ENCODE data around the gene PIGS. TPM values are rescaled to one million over a fixed set of nuclear protein-coding genes. Genes with fewer than 3 reads are reported as not detected.

The PIGS gene
- 10 to 100 TPM; 33.5 to 38.7 TPM for total RNA-seq
- 10 to 100 TPM; 21.8 to 37.7 TPM for polyA plus RNA-seq
- long read RNA-seq, donor 1, transcript PIGS-206 (2 exons, 3,088 nt) = minor isoform, 7 of 200 reads
- long read RNA-seq, donor 1, transcript PIGS-203 (11 exons, 2,815 nt) = minor isoform, 16 of 200 reads
- long read RNA-seq, donor 1, transcript PIGS-202 (12 exons, 2,877 nt) = major isoform, 107 of 200 reads
- long read RNA-seq, donor 1, partial matches to known transcripts = 58 of 200 reads
- long read RNA-seq, donor 1, other reads (novel, unspliced or antisense) = 8 of 200 reads
- long read RNA-seq, donor 2, transcript PIGS-202 (12 exons, 2,877 nt) = major isoform, 15 of 35 reads
- long read RNA-seq, donor 2, partial matches to known transcripts = 11 of 35 reads
- long read RNA-seq, donor 2, other reads (novel, unspliced or antisense) = 4 of 35 reads

DNA sequence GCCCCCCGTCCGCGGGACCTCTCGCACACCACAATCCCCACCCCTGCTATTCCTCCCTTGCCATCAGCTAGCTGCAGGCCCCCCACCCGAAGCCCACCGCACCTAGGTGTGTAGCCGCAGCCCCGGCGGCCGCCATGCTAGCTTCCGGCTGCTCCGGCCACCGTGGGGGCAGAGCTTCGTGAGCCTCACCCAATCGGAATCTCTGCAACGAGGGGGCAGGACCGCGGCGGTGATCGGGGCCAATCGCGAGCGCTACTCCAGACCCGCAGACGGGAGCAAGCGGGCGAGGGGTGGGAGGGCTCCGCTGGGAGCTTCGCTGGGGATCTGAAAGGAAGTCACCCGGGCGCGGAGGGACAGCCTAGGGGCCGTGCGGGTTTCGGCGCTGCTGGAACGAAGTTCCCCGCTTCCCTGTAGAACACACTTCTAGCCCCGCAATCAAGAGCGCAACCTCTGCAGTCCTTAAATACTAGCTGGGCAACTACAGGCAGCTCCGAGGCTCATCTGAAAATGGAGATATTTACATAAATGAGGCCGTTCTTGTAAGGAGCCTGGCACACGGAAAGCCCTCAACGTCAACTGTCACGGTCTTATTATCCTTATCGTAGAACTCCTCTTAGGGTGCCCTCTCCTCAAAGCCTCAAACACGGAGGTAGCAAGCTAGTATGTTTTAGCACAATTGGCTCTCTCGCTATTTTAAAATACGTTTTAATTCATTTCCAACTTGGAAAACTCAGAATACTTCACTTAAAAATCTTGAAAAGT lies at the start of gene PIGS:
Gene PIGS (minus strand): TSS at position 164 of the 762 bp plus-strand sequence. CDS start 28 bp downstream, at position 136.
- no peaks in the 10 kb centered on the region for H3K36me3 ChIP-seq (ENCODE audit: control insufficient read depth in 1 of 2, insufficient read depth in 2 of 2, low read length in 1 of 2)
- no peaks in the 10 kb centered on the region for H3K27me3 ChIP-seq (ENCODE audit: control insufficient read depth in 1 of 2, insufficient read depth in 2 of 2, low read length in 1 of 2)
- peak within 1 kb of the TSS; percentile 37 to 39 for H3K27ac ChIP-seq (ENCODE audit: low read depth in 1 of 2, low read length in 2 of 2)
- peak within 1 kb of the TSS; percentile 83 to 85 for H3K4me3 ChIP-seq (ENCODE audit: low read length in 2 of 2)
- peak; percentile 97 to 98 for DNase-seq
- peak; percentile 98 for ATAC-seq (ENCODE audit: low FRiP score)
- 0 to 1% methylated on average over 47 to 49 of the region's 49 CpGs for WGBS, 2 donors
- intact Hi-C loops (cut with DNase I) = no loop called here
- H3K4me1 ChIP-seq (ENCODE audit: control insufficient read depth in 1 of 2, insufficient read depth in 2 of 2, low read length in 2 of 2) = no peaks in the 10 kb centered on the region
- H3K9me3 ChIP-seq (ENCODE audit: control insufficient read depth, low read length) = no peaks in the 10 kb centered on the region

DNA sequence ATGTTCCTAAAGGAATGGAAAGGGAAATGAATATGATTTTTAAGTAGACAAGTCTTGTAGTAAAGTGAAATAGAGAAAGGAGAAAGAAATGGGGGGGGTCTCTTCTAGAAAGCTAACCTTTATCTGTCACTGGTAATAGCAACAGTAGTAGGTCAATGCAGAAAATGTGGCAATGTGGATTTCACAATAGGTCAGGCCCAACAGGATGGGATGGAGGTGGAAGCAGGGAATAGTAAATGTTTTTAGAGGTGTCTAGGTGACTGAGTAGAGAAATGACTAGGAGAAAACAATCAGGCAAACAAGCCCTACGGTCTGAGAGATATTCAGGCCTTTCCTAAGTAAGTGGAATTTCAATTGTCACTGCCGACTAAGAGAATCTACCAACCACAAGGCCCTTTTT lies 48.7 kb upstream of the PIGS start:
- Histone ChIP-seq H3K36me3 (ENCODE audit: control insufficient read depth in 1 of 2, insufficient read depth in 2 of 2, low read length in 1 of 2) (peaks cover 27 to 37% of the 10 kb centered on the region in 2 donors), H3K27ac (ENCODE audit: low read depth in 1 of 2, low read length in 2 of 2) (no peak overlapping the region), H3K27me3 (ENCODE audit: control insufficient read depth in 1 of 2, insufficient read depth in 2 of 2, low read length in 1 of 2) (no peaks in the 10 kb centered on the region), H3K9me3 (ENCODE audit: control insufficient read depth, low read length) (no peaks in the 10 kb centered on the region), H3K4me1 (ENCODE audit: control insufficient read depth in 1 of 2, insufficient read depth in 2 of 2, low read length in 2 of 2) (no peaks in the 10 kb centered on the region), H3K4me3 (ENCODE audit: low read length in 2 of 2) (no peak overlapping the region)
- DNase-seq (no peak), ATAC-seq (ENCODE audit: low FRiP score) (no peak)
- intact Hi-C loops (cut with DNase I) = no loop called here
- 77 to 88% methylated on average over 2 of the region's 2 CpGs for WGBS, 2 donors

DNA sequence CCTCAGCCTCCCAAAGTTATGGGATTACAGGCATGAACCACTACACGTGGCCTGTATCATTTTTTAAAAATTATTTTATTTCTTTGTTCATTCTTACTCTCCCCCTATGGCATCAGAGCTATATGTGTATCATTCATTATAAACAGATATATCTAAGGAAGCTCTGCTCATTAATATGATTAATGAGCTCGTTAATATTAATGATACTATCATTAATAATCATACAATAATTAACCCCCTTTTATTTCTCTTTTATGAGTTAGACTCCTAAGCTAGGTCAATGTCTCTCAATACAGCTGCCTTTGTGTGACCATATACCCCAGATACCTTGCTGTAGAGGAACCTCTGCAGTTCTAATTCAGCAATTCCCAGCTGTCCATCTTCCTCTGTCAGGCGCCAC lies 47.1 kb upstream of the PIGS start:
- Histone ChIP-seq H3K27me3 (ENCODE audit: control insufficient read depth in 1 of 2, insufficient read depth in 2 of 2, low read length in 1 of 2) (no peaks in the 10 kb centered on the region), H3K27ac (ENCODE audit: low read depth in 1 of 2, low read length in 2 of 2) (no peak overlapping the region), H3K4me3 (ENCODE audit: low read length in 2 of 2) (no peak overlapping the region), H3K36me3 (ENCODE audit: control insufficient read depth in 1 of 2, insufficient read depth in 2 of 2, low read length in 1 of 2) (peaks cover 26 to 33% of the 10 kb centered on the region in 2 donors), H3K9me3 (ENCODE audit: control insufficient read depth, low read length) (no peaks in the 10 kb centered on the region), H3K4me1 (ENCODE audit: control insufficient read depth in 1 of 2, insufficient read depth in 2 of 2, low read length in 2 of 2) (no peaks in the 10 kb centered on the region)
- DNase-seq (no peak), ATAC-seq (ENCODE audit: low FRiP score) (no peak)
- WGBS, 2 donors = 90 to 94% methylated on average over 3 of the region's 3 CpGs
- intact Hi-C loops (cut with DNase I) = no loop called here

DNA sequence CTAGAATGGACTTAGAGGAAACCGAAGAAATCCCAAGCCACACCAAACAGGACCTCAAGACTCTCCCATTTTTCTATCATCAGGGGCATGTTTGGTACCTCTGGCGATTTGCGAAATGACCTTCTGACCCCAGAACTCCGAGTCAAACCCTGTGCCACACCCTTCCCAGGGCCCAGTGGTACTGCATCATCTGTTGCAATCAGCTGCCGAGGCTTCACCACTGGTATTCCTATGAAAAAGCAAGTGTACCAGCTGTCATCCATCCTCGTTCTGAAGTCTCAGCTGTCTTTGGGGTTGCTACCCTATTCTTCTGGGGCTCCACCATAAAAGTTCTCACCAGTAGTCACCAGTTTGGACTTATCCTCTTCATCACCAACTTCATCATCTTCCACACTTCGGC lies 45.0 kb upstream of the PIGS start:
- ATAC-seq (ENCODE audit: low FRiP score) = no peak
- WGBS, 2 donors = 79% methylated on average over 7 of the region's 7 CpGs

DNA sequence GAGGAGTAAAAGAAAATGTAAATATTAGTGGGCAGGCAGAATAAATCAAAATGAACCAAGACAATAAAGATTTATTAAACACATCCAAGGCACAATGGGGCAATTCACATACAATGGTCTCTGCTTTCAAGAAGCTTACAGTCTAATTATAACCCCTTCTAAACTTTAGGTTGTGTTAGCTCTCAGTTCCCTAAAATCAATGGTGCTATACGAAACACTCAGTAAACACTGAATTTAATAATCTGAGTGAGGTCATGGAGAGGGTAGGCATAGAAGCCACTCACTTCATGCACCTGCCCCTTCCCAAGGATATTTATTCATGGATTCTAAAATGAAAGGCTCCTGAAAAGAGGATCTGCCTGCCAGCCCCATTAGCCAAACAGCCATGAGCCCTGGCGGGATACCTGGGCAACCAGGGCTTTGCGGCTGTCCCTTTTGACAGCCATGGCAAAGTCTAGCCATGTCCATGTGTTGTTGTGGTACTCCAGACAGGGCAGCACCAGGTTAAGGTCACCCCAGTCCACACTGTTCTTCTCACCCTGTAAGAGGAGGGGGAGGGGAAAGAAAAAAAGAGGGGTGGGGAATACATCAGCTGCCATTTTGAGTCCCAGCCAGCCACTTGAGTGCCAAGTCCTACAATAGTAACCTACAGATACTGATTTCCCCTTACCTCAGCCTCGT lies 44.1 kb upstream of the PIGS start:
- Histone ChIP-seq H3K27me3 (ENCODE audit: control insufficient read depth in 1 of 2, insufficient read depth in 2 of 2, low read length in 1 of 2) (no peaks in the 10 kb centered on the region), H3K36me3 (ENCODE audit: control insufficient read depth in 1 of 2, insufficient read depth in 2 of 2, low read length in 1 of 2) (peaks cover 12 to 20% of the 10 kb centered on the region in 2 donors), H3K9me3 (ENCODE audit: control insufficient read depth, low read length) (no peaks in the 10 kb centered on the region), H3K27ac (ENCODE audit: low read depth in 1 of 2, low read length in 2 of 2) (no peak overlapping the region), H3K4me3 (ENCODE audit: low read length in 2 of 2) (no peak overlapping the region), H3K4me1 (ENCODE audit: control insufficient read depth in 1 of 2, insufficient read depth in 2 of 2, low read length in 2 of 2) (no peaks in the 10 kb centered on the region)
- DNase-seq (no peak), ATAC-seq (ENCODE audit: low FRiP score) (no peak)
- intact Hi-C loops (cut with DNase I) = no loop called here
- WGBS, 2 donors = 79 to 82% methylated on average over 4 of the region's 4 CpGs

More for the DNA sequence above, 45.0 kb upstream of the PIGS start:
- Histone ChIP-seq H3K36me3 (ENCODE audit: control insufficient read depth in 1 of 2, insufficient read depth in 2 of 2, low read length in 1 of 2) (peaks cover 21 to 24% of the 10 kb centered on the region in 2 donors), H3K4me1 (ENCODE audit: control insufficient read depth in 1 of 2, insufficient read depth in 2 of 2, low read length in 2 of 2) (no peaks in the 10 kb centered on the region), H3K9me3 (ENCODE audit: control insufficient read depth, low read length) (no peaks in the 10 kb centered on the region), H3K4me3 (ENCODE audit: low read length in 2 of 2) (no peak overlapping the region), H3K27ac (ENCODE audit: low read depth in 1 of 2, low read length in 2 of 2) (no peak overlapping the region), H3K27me3 (ENCODE audit: control insufficient read depth in 1 of 2, insufficient read depth in 2 of 2, low read length in 1 of 2) (no peaks in the 10 kb centered on the region)
- no peak for DNase-seq
- intact Hi-C loops (cut with DNase I) = no loop called here

DNA sequence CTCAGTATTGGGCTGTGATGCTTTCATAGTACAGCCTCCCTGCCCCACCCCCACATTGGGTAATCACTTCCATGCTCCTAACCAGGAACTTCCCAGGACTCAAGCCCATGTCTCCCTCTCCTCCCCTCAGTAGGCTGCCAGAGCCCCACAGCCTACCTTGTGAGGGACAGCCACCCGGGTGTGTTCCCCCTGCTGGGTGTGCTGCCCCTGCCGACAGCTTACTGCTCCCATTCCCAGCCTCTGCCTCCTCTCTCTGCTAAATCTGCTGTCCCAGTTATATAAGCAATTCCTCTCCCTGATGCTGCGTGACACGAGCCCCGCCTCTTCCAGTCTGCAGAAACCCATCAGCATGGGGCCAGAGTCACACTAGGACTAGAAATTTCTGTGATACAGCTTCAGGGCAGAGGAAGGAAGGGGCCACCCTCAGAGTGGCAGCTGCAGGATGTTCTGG lies 42.6 kb upstream of the PIGS start, which contains the start of gene RSKR:
Gene RSKR (minus strand): TSS at position 255 of the 451 bp plus-strand sequence. CDS start 24 bp downstream, at position 231.
- Histone ChIP-seq H3K9me3 (ENCODE audit: control insufficient read depth, low read length) (no peaks in the 10 kb centered on the region), H3K4me1 (ENCODE audit: control insufficient read depth in 1 of 2, insufficient read depth in 2 of 2, low read length in 2 of 2) (no peaks in the 10 kb centered on the region), H3K4me3 (ENCODE audit: low read length in 2 of 2) (no peak within 1 kb of the TSS), H3K36me3 (ENCODE audit: control insufficient read depth in 1 of 2, insufficient read depth in 2 of 2, low read length in 1 of 2) (peaks cover 0 to 13% of the 10 kb centered on the region in 2 donors), H3K27ac (ENCODE audit: low read depth in 1 of 2, low read length in 2 of 2) (no peak within 1 kb of the TSS), H3K27me3 (ENCODE audit: control insufficient read depth in 1 of 2, insufficient read depth in 2 of 2, low read length in 1 of 2) (no peaks in the 10 kb centered on the region)
- 78 to 80% methylated on average over 5 of the region's 5 CpGs for WGBS, 2 donors
- no peak for DNase-seq
- no peak for ATAC-seq (ENCODE audit: low FRiP score)
- intact Hi-C loops (cut with DNase I) = loop anchor here (2.0 to 5.0 kb wide), 4 partner anchors 67 to 122 kb away; no protein-coding TSS in a partner anchor

DNA sequence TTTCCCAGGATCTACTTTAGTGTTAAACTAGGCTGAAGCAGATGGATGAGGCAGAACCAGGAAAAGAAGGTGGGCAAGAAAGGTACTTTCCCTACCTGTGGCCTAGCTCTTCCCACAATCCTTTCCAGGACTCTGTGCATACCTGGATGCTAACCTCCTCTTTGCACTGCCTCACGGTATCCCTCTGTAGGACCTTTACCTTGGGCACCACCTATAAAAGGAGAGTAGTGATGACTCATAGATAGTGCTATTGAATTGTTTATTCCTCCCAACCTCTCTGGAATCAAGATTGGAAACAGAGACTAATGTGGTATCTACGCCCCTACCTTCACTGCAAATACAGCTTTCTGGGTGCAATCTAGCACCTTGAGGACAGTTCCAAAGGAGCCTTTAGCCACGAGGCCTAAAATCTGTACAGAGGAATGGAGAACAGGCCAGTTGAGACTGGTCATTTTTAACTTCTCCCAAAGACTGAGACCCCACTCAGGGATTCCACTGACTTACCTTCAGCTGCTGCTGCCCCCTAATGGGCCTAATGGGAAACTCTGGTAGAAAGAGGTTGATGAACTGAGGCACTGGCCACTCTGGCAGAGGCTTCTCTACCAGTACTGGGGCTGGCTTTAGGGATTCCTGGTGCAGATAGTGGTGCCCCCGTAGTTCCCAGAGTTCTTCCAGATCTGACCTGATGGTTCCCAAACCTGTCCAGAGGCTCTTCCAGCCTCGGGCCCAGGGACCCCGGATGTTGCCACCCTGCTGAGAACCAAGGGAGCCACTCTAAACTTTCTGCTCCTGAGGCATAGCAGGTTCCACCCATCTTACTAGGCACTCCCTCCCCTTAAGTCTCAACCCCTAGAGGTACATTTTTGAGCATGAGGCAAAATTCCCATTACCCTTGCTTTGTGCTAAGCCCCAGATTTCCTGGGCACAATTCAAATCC lies 41.9 kb upstream of the PIGS start:
- Histone ChIP-seq H3K4me1 (ENCODE audit: control insufficient read depth in 1 of 2, insufficient read depth in 2 of 2, low read length in 2 of 2) (no peaks in the 10 kb centered on the region), H3K36me3 (ENCODE audit: control insufficient read depth in 1 of 2, insufficient read depth in 2 of 2, low read length in 1 of 2) (peaks cover 0 to 11% of the 10 kb centered on the region in 2 donors), H3K27me3 (ENCODE audit: control insufficient read depth in 1 of 2, insufficient read depth in 2 of 2, low read length in 1 of 2) (no peaks in the 10 kb centered on the region), H3K27ac (ENCODE audit: low read depth in 1 of 2, low read length in 2 of 2) (no peak overlapping the region), H3K4me3 (ENCODE audit: low read length in 2 of 2) (no peak overlapping the region), H3K9me3 (ENCODE audit: control insufficient read depth, low read length) (no peaks in the 10 kb centered on the region)
- DNase-seq (no peak), ATAC-seq (ENCODE audit: low FRiP score) (peak; percentile 71)
- 73 to 76% methylated on average over 6 of the region's 6 CpGs for WGBS, 2 donors
- intact Hi-C loops (cut with DNase I) = loop anchor here (2.0 to 5.0 kb wide), 4 partner anchors 66 to 121 kb away; no protein-coding TSS in a partner anchor

Data from aorta (tissue), 5 donors.